T-helper 1 cell treated with Interleukin-12 subunit alpha and Interleukin-12 subunit beta and Interleukin-4 antibody, amounts not matched to agents 30 ng/mL and 1 ng/mL, for 36 hours (primary cell): ENCODE results near the gene GALNT7. TPM values are rescaled to one million over a fixed set of nuclear protein-coding genes. Genes with fewer than 3 reads are reported as not detected.
"Not testable (repeated sequence)": the region's sequence is repeated elsewhere in the genome, so short reads cannot be mapped to it uniquely, and the experiment has no call there.

Source experiments
- intact Hi-C: fragments of 100-400 bp; cut with micrococcal nuclease; formaldehyde crosslinking; loops from one replicate; pipeline ENCODE4 v1.15.1; 2024
- total RNA-seq: library from RNA; stranded (reverse); gene quantifications from 2 replicates; pipeline ENCODE4 v1.2.3, GENCODE V29; 2022

The GALNT7 gene
- total RNA-seq, 1 donor from 2014 or later: 18.6 TPM

GRCh38 chr4:173192375-173193162, 24.0 kb downstream of the GALNT7 start:
- intact Hi-C loops: no loop called here

GRCh38 chr4:173194157-173194556, 25.5 kb downstream of the GALNT7 start:
- intact Hi-C loops: no loop called here

- intact Hi-C loops: no loop called here
Observed at GRCh38 chr4:173195109-173195508, 26.5 kb downstream of the GALNT7 start.

GRCh38 chr4:173199553-173199952, 30.9 kb downstream of the GALNT7 start:
- intact Hi-C loops: no loop called here

- intact Hi-C loops: no loop called here
Observed at GRCh38 chr4:173200103-173200884, 31.7 kb downstream of the GALNT7 start.

- intact Hi-C loops: no loop called here
Observed at GRCh38 chr4:173202395-173202794, 33.8 kb downstream of the GALNT7 start.

- intact Hi-C loops: no loop called here
Observed at GRCh38 chr4:173205656-173206055, 37.0 kb downstream of the GALNT7 start.

- intact Hi-C loops: no loop called here
Observed at GRCh38 chr4:173208420-173208819, 39.8 kb downstream of the GALNT7 start.

- intact Hi-C loops: no loop called here
Observed at GRCh38 chr4:173211222-173211621, 42.6 kb downstream of the GALNT7 start.

GRCh38 chr4:173211838-173212237, 43.2 kb downstream of the GALNT7 start:
- intact Hi-C loops: no loop called here

- intact Hi-C loops: no loop called here
Observed at GRCh38 chr4:173212379-173212778, 43.8 kb downstream of the GALNT7 start.

- intact Hi-C loops: no loop called here
Observed at GRCh38 chr4:173213296-173213695, 44.7 kb downstream of the GALNT7 start.

GRCh38 chr4:173214231-173214630, 45.6 kb downstream of the GALNT7 start:
- intact Hi-C loops: no loop called here

GRCh38 chr4:173214661-173215060, 46.0 kb downstream of the GALNT7 start:
- intact Hi-C loops: no loop called here

GRCh38 chr4:173217075-173217474, 48.5 kb downstream of the GALNT7 start:
- intact Hi-C loops: no loop called here

- intact Hi-C loops: no loop called here
Observed at GRCh38 chr4:173217727-173218126, 49.1 kb downstream of the GALNT7 start.

- intact Hi-C loops: no loop called here
Observed at GRCh38 chr4:173218411-173219125, 50.0 kb downstream of the GALNT7 start.

- intact Hi-C loops: not testable (repeated sequence)
Observed at GRCh38 chr4:173219126-173219437, 50.5 kb downstream of the GALNT7 start.

GRCh38 chr4:173223743-173224142, 55.1 kb downstream of the GALNT7 start:
- intact Hi-C loops: no loop called here

GRCh38 chr4:173226401-173226888, 57.8 kb downstream of the GALNT7 start:
- intact Hi-C loops: no loop called here

- intact Hi-C loops: no loop called here
Observed at GRCh38 chr4:173227756-173228155, 59.1 kb downstream of the GALNT7 start.

- intact Hi-C loops: no loop called here
Observed at GRCh38 chr4:173230062-173230461, 61.5 kb downstream of the GALNT7 start.
